HL-60 (cell line): Measurements from ENCODE around the gene PPP2R2D.

Source experiments
- DNase-seq, 2 experiments: peaks; one replicate each; pipeline ENCODE4 v3.0.0-alpha.2; 2010 to 2020; ENCODE audit warnings: low read depth in 1 of 2, low spot score in 1 of 2
- H3K27ac ChIP-seq: fragments of 250-450 bp; sonication (Bioruptor Pico); replicated peaks from 2 replicates; pipeline ENCODE4 v1.5.1; 2020; ENCODE audit warnings: mild to moderate bottlenecking, moderate library complexity
- H3K27me3 ChIP-seq: fragments of 250-450 bp; sonication (Bioruptor Pico); 2 replicates; pipeline ENCODE4 v1.5.1; 2021; ENCODE audit warnings: mild to moderate bottlenecking, moderate library complexity; ENCODE audit not compliant: insufficient read depth, poor library complexity, severe bottlenecking
- H3K4me3 ChIP-seq: replicated peaks from 2 replicates; pipeline ENCODE4 v1.5.1; 2011; ENCODE audit warnings: mild to moderate bottlenecking, control low read depth, low read length; ENCODE audit not compliant: insufficient read depth
- GABPA ChIP-seq: IDR thresholded peaks from 2 replicates; pipeline ENCODE4 v1.6.1; 2012; ENCODE audit warnings: low read depth
- POLR2AphosphoS5 ChIP-seq: IDR thresholded peaks from 2 replicates; pipeline ENCODE4 v1.6.1; 2012; ENCODE audit warnings: low read depth
- REST ChIP-seq: IDR thresholded peaks from 2 replicates; pipeline ENCODE4 v1.6.1; 2012; ENCODE audit warnings: low read depth; ENCODE audit not compliant: insufficient replicate concordance
- SPI1 ChIP-seq: IDR thresholded peaks from 2 replicates; pipeline ENCODE4 v1.6.1; 2012; ENCODE audit warnings: low read depth, mild to moderate bottlenecking, borderline replicate concordance
- TF ChIP-seq, protein P1 (sequence below): IDR thresholded peaks from one replicate; pipeline ENCODE4 v1.5.1; 2011; ENCODE audit warnings: low read length, control low read depth, inconsistent platforms; ENCODE audit not compliant: insufficient read depth

The PPP2R2D gene

GRCh38 chr10:131885391-131886165, 15.2 kb upstream of the PPP2R2D start:
- no peak overlapping the region for H3K4me3 ChIP-seq
- no peak overlapping the region for H3K27ac ChIP-seq
- DNase-seq = peak in 1 of 2 experiments; percentile 79
- no peak for TF ChIP-seq SPI1
- TF ChIP-seq, protein P1, sequence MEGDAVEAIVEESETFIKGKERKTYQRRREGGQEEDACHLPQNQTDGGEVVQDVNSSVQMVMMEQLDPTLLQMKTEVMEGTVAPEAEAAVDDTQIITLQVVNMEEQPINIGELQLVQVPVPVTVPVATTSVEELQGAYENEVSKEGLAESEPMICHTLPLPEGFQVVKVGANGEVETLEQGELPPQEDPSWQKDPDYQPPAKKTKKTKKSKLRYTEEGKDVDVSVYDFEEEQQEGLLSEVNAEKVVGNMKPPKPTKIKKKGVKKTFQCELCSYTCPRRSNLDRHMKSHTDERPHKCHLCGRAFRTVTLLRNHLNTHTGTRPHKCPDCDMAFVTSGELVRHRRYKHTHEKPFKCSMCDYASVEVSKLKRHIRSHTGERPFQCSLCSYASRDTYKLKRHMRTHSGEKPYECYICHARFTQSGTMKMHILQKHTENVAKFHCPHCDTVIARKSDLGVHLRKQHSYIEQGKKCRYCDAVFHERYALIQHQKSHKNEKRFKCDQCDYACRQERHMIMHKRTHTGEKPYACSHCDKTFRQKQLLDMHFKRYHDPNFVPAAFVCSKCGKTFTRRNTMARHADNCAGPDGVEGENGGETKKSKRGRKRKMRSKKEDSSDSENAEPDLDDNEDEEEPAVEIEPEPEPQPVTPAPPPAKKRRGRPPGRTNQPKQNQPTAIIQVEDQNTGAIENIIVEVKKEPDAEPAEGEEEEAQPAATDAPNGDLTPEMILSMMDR = peak; percentile 84
- no peaks in the 10 kb centered on the region for H3K27me3 ChIP-seq

GRCh38 chr10:131886237-131886636, 14.6 kb upstream of the PPP2R2D start:
- TF ChIP-seq, protein P1 = no peak
- no peak for TF ChIP-seq REST
- TF ChIP-seq POLR2AphosphoS5 = no peak
- Histone ChIP-seq H3K27me3 (no peaks in the 10 kb centered on the region), H3K27ac (no peak overlapping the region), H3K4me3 (no peak overlapping the region)
- DNase-seq = no peak

- DNase-seq = no peak
- no peak for TF ChIP-seq REST
- TF ChIP-seq, protein P1 = no peak
- no peak for TF ChIP-seq GABPA
- no peak for TF ChIP-seq SPI1
- TF ChIP-seq POLR2AphosphoS5 = no peak
- Histone ChIP-seq H3K27ac (no peak overlapping the region), H3K27me3 (no peaks in the 10 kb centered on the region), H3K4me3 (no peak overlapping the region)
Observed at GRCh38 chr10:131888186-131888604, 12.6 kb upstream of the PPP2R2D start.

DNA sequence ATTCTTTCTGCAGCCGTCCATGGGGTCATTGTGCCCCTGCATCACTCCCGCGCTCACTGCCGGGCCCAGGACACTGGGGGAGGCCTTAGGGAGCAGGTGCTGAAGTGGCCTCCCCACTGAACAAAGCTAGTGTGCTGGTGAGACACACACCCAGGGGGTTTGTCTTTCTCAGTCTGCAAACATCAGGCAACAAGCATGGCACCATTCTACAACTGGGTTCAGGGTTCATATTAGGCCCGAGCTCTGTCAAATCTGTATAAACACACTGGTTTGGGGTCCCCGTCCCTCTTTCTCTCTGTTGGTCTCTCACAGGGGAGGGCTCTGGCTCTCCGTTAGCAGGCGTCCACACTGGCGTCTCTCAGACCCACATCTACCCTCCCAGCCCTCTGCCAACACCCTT, 11.1 kb upstream of the PPP2R2D start:
- DNase-seq = no peak
- TF ChIP-seq SPI1 = no peak
- no peak for TF ChIP-seq POLR2AphosphoS5
- no peak for TF ChIP-seq GABPA
- TF ChIP-seq REST = no peak
- TF ChIP-seq, protein P1 = no peak
- Histone ChIP-seq H3K4me3 (no peak overlapping the region), H3K27me3 (no peaks in the 10 kb centered on the region), H3K27ac (no peak overlapping the region)
